ENCODE data around the gene CNIH4.

DNA sequence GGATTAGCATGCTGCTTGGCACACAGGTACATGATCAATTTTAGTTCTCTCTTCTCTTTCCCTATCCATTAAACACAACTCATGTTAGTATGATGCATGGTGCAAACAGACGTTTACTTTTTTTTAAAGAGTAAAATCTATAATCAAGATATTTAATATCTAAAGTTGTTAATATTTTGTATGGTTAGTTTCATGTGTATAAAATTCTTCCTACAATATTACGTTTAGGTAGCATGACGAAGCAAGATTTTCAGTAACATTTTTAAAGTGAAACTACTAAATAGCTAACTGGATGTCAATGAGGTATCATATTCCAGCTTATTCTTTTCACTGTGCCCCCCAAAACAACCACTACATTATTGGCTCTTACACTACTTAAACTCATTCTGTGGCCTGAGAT, 36.6 kb downstream of the CNIH4 start:
- TF ChIP-seq EZH2 (IDR thresholded peaks at IDR 0.05) (no peak), POLR2AphosphoS5 (IDR thresholded peaks at IDR 0.05; ENCODE audit: borderline replicate concordance, low read depth, low read length) (no peak)
